ENCODE measurements around the gene ZNF563. TPM values are rescaled to one million over a fixed set of nuclear protein-coding genes. Genes with fewer than 3 reads are reported as not detected.
A peak's percentile ranks its signal among the peaks of the same experiment; 100 is the strongest.

ZNF563 gene
- total and polyA plus RNA-seq, 2 donors = 3.5 to 8.4 TPM

- H3K27ac ChIP-seq (ENCODE audit: low read depth) = no peak overlapping the region
- H3K4me1 ChIP-seq (ENCODE audit: insufficient read depth) = no peaks in the 10 kb centered on the region
- 84% methylated on average over 2 of the region's 2 CpGs for WGBS
- no peak for DNase-seq (ENCODE audit: extremely low spot score)
- peak overlapping the region; percentile 0 for H3K4me3 ChIP-seq (ENCODE audit: low read depth, low read length)
- peaks cover 8% of the 10 kb centered on the region for H3K36me3 ChIP-seq (ENCODE audit: insufficient read depth)
Measured at GRCh38 chr19:12278713-12279112, 54.7 kb downstream of the ZNF563 start.

- Histone ChIP-seq H3K4me1 (ENCODE audit: insufficient read depth) (no peaks in the 10 kb centered on the region), H3K27ac (ENCODE audit: low read depth) (no peak overlapping the region), H3K36me3 (ENCODE audit: insufficient read depth) (peaks cover 16% of the 10 kb centered on the region), H3K4me3 (ENCODE audit: low read depth, low read length) (no peak overlapping the region)
- whole genome bisulfite sequencing = 96% methylated on average over 11 of the region's 11 CpGs
- DNase-seq (ENCODE audit: extremely low spot score) = no peak
Measured at GRCh38 chr19:12272980-12273901, 60.2 kb downstream of the ZNF563 start.

- WGBS = 98% methylated on average over 5 of the region's 5 CpGs
- no peak for DNase-seq (ENCODE audit: extremely low spot score)
- H3K27ac ChIP-seq (ENCODE audit: low read depth) = no peak overlapping the region
- H3K36me3 ChIP-seq (ENCODE audit: insufficient read depth) = peaks cover 16% of the 10 kb centered on the region
- no peaks in the 10 kb centered on the region for H3K4me1 ChIP-seq (ENCODE audit: insufficient read depth)
- H3K4me3 ChIP-seq (ENCODE audit: low read depth, low read length) = no peak overlapping the region
Measured at GRCh38 chr19:12272386-12272785, 61.0 kb downstream of the ZNF563 start.

DNA sequence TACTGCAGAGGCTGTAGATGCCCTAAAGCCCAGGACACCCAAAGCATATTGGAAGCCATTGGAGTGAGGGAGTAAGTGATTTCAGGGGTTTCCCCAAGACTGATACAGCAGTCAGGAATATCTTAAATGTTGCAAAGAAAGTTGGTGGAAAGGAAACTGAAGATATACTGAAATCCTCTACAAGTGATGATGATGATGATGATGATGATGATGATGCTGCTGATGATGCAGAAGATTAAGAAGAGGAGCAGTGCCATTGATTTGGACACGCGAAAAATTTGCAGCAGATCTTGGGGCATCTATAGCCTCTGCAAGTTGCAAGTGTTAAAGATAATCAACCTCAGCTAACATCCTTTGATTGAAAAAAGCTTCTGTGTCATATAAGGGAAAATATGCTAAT is 62.6 kb downstream of the ZNF563 start:
- H3K4me3 ChIP-seq (ENCODE audit: low read depth, low read length) = no peak overlapping the region
- H3K36me3 ChIP-seq (ENCODE audit: insufficient read depth) = peaks cover 16% of the 10 kb centered on the region
- WGBS = over 99% methylated on average over 2 of the region's 2 CpGs
- no peaks in the 10 kb centered on the region for H3K4me1 ChIP-seq (ENCODE audit: insufficient read depth)
- no peak overlapping the region for H3K27ac ChIP-seq (ENCODE audit: low read depth)
- no peak for DNase-seq (ENCODE audit: extremely low spot score)

Small RNAs within 50 kb of the gene (small RNA-seq; reads per million reads assigned to genes)
- gene RPS29P23 = not detected

Other genes starting within 250 kb of the ZNF563 start
- gene ZNF20, start 193.3 kb downstream of the ZNF563 start, total RNA-seq = 9.0 TPM
- 2.1 TPM for gene ZNF20, start 193.3 kb downstream of the ZNF563 start, polyA plus RNA-seq
- 26.9 TPM for gene ZNF625, start 176.9 kb downstream of the ZNF563 start, total RNA-seq
- 1.6 TPM for gene ZNF625, start 176.9 kb downstream of the ZNF563 start, polyA plus RNA-seq
- 24.7 TPM for gene ZNF136, start 170.5 kb downstream of the ZNF563 start, total RNA-seq
- gene ZNF136, start 170.5 kb downstream of the ZNF563 start, polyA plus RNA-seq = 7.4 TPM
- gene ZNF44, start 38.8 kb downstream of the ZNF563 start, total RNA-seq = 28.3 TPM
- 9.1 TPM for gene ZNF44, start 38.8 kb downstream of the ZNF563 start, polyA plus RNA-seq
- 13.4 TPM for gene ZNF442, start 32.0 kb upstream of the ZNF563 start, total RNA-seq
- gene ZNF442, start 32.0 kb upstream of the ZNF563 start, polyA plus RNA-seq = 3.8 TPM
- gene ZNF799, start 67.6 kb upstream of the ZNF563 start, total RNA-seq = 12.3 TPM
- gene ZNF799, start 67.6 kb upstream of the ZNF563 start, polyA plus RNA-seq = 4.4 TPM
- 12.8 TPM for gene ZNF443, start 107.4 kb upstream of the ZNF563 start, total RNA-seq
- gene ZNF443, start 107.4 kb upstream of the ZNF563 start, polyA plus RNA-seq = 2.7 TPM
- 16.1 TPM for gene ZNF709, start 151.2 kb upstream of the ZNF563 start, total RNA-seq
- 1.1 TPM for gene ZNF709, start 151.2 kb upstream of the ZNF563 start, polyA plus RNA-seq
- 25.0 TPM for gene ZNF564, start 217.8 kb upstream of the ZNF563 start, total RNA-seq
- gene ZNF564, start 217.8 kb upstream of the ZNF563 start, polyA plus RNA-seq = 6.6 TPM